Upper lobe of left lung (tissue), 4 donors: ENCODE data around the gene TMCC3.

Experiments used
- EP300 ChIP-seq, 4 donors: sonication (generic); formaldehyde crosslinking; IDR thresholded peaks; one replicate each; pipeline ENCODE4 v1.5.1; 2017; ENCODE audit warnings: antibody characterized with exemption in 4 of 4, control low read depth in 2 of 4
- POLR2A ChIP-seq, 4 donors: fragments of 450-650 bp; IDR thresholded peaks; one replicate each; pipeline ENCODE4 v1.5.1; 2016 to 2017; ENCODE audit warnings: antibody characterized with exemption in 4 of 4, mild to moderate bottlenecking in 2 of 4
- POLR2AphosphoS5 ChIP-seq, 2 donors: sonication (generic); formaldehyde crosslinking; IDR thresholded peaks; one replicate each; pipeline ENCODE4 v1.5.1; 2017; ENCODE audit warnings: antibody characterized with exemption in 2 of 2
- TF ChIP-seq, protein P1 (sequence below), 6 experiments: fragments of 450-650 bp in 4 of 6; fragments of 200-600 bp in 2 of 6; sonication (generic) in 2 of 6; IDR thresholded peaks; one replicate each; pipeline ENCODE4 v1.5.1; 2016 to 2019; ENCODE audit warnings: antibody characterized with exemption in 6 of 6

DNA sequence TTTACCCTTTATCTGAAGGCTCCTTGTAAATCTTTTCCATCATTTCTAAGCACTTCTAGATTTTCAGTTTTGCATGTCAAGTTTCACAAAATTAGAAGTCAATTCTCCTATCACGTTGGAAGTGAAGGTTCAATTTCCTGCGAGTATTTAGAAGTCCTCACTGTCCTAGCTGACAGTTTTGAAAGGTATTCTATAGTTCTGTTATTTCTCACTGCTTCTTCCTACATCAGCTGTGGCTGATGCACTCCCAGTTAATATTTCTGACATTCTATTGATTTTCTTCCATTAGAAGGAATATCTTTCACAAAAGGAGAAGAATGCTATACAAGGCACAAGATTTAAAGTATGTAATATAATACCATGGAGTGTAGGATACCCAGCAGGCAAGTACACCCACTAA, 15.8 kb upstream of the TMCC3 start:
- TF ChIP-seq, protein P1, sequence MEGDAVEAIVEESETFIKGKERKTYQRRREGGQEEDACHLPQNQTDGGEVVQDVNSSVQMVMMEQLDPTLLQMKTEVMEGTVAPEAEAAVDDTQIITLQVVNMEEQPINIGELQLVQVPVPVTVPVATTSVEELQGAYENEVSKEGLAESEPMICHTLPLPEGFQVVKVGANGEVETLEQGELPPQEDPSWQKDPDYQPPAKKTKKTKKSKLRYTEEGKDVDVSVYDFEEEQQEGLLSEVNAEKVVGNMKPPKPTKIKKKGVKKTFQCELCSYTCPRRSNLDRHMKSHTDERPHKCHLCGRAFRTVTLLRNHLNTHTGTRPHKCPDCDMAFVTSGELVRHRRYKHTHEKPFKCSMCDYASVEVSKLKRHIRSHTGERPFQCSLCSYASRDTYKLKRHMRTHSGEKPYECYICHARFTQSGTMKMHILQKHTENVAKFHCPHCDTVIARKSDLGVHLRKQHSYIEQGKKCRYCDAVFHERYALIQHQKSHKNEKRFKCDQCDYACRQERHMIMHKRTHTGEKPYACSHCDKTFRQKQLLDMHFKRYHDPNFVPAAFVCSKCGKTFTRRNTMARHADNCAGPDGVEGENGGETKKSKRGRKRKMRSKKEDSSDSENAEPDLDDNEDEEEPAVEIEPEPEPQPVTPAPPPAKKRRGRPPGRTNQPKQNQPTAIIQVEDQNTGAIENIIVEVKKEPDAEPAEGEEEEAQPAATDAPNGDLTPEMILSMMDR (IDR thresholded peaks at IDR 0.05), result no peak
- TF ChIP-seq EP300 (IDR thresholded peaks at IDR 0.05) (no peak), POLR2A (IDR thresholded peaks at IDR 0.05) (no peak), POLR2AphosphoS5 (IDR thresholded peaks at IDR 0.05) (no peak)
